CD4-positive, CD25-positive, alpha-beta regulatory T cell (primary cell): ENCODE measurements around the gene IDH1. TPM values are rescaled to one million over a fixed set of nuclear protein-coding genes. Genes with fewer than 3 reads are reported as not detected.
A peak's percentile ranks its signal among the peaks of the same experiment; 100 is the strongest.
"Not testable (repeated sequence)": the region's sequence is repeated elsewhere in the genome, so short reads cannot be mapped to it uniquely, and the experiment has no call there.

Experiments
- ATAC-seq, 2 donors: fragments of 150-1000 bp; cut with Tn5 transposase; one replicate each; pipeline ENCODE4 v1.10.0; 2021; ENCODE audit warnings: low read depth in 2 of 2, moderate number of reproducible peaks in 2 of 2, moderate library complexity in 1 of 2
- DNase-seq, 3 donors: peaks; one replicate each; pipeline versions ENCODE4 v3.0.0 to v3.0.0-alpha.2; 2012 to 2022; ENCODE audit warnings: mixed read lengths in 1 of 3
- H3K27ac ChIP-seq: one replicate; pipeline ENCODE4 v1.7.0; 2013; ENCODE audit warnings: mild to moderate bottlenecking, low read length; ENCODE audit not compliant: insufficient read depth, poor library complexity, severe bottlenecking
- H3K27me3 ChIP-seq: one replicate; pipeline ENCODE4 v1.7.0; 2013; ENCODE audit warnings: low read length; ENCODE audit not compliant: control insufficient read depth, insufficient read depth
- H3K36me3 ChIP-seq: one replicate; pipeline ENCODE4 v1.7.0; 2013; ENCODE audit warnings: mild to moderate bottlenecking, low read length, moderate library complexity; ENCODE audit not compliant: control insufficient read depth, insufficient read depth
- H3K4me1 ChIP-seq: 2 replicates; pipeline ENCODE4 v1.7.0; 2013; ENCODE audit warnings: mild to moderate bottlenecking, low read length; ENCODE audit not compliant: insufficient read depth, control insufficient read depth, poor library complexity, severe bottlenecking
- H3K4me3 ChIP-seq: one replicate; pipeline ENCODE4 v1.7.0; 2013; ENCODE audit warnings: low read depth, mild to moderate bottlenecking, low read length, moderate library complexity
- H3K9me3 ChIP-seq, 2 experiments: 1 replicate in 1 of 2; 2 replicates in 1 of 2; pipeline ENCODE4 v1.7.0; 2013; ENCODE audit warnings: low read length in 2 of 2, mild to moderate bottlenecking in 1 of 2, moderate library complexity in 1 of 2; ENCODE audit not compliant: control insufficient read depth in 2 of 2
- H3K27ac Mint-ChIP-seq, 3 donors: one replicate each; pipeline ENCODE4 v1.8.0; 2020 to 2022; ENCODE audit warnings: mild to moderate bottlenecking in 3 of 3, mixed read lengths in 3 of 3, moderate library complexity in 2 of 3
- H3K27me3 Mint-ChIP-seq: one replicate; pipeline ENCODE4 v1.8.0; 2022; ENCODE audit warnings: mild to moderate bottlenecking, mixed read lengths
- H3K36me3 Mint-ChIP-seq: one replicate; pipeline ENCODE4 v1.8.0; 2020; ENCODE audit warnings: mixed read lengths
- H3K4me1 Mint-ChIP-seq, 4 donors: one replicate each; pipeline ENCODE4 v1.8.0; 2020 to 2022; ENCODE audit warnings: mixed read lengths in 4 of 4, mild to moderate bottlenecking in 1 of 4
- H3K4me3 Mint-ChIP-seq, 4 donors: one replicate each; pipeline ENCODE4 v1.8.0; 2020 to 2022; ENCODE audit warnings: mild to moderate bottlenecking in 4 of 4, mixed read lengths in 4 of 4, moderate library complexity in 3 of 4
- H3K9me3 Mint-ChIP-seq, 7 donors: one replicate each; pipeline ENCODE4 v1.8.0; 2020 to 2022; ENCODE audit warnings: mixed read lengths in 7 of 7, mild to moderate bottlenecking in 3 of 7, moderate library complexity in 2 of 7
- polyA plus RNA-seq, 4 donors: library from polyadenylated mRNA; unstranded; fragments of 300-500 nt; fragmentation: Illumina TruSeq; gene quantifications; one replicate each; pipeline ENCODE4 v1.2.3, GENCODE V29; 2021
- total RNA-seq: library from RNA; stranded (reverse); gene quantifications from one replicate; pipeline ENCODE4 v1.2.3, GENCODE V29; 2022

Gene IDH1
- total and polyA plus RNA-seq, 5 donors from 2014 or later, result 8.1 to 10.4 (median 9.1) TPM

GRCh38 chr2:208256849-208257813 is 2.3 kb upstream of the IDH1 start:
- Mint-ChIP-seq H3K4me1 (peaks cover 0 to 33% (median 21%) of the 10 kb centered on the region in 4 donors), H3K4me3 (peak overlapping the region; percentile 32 to 93 (median 72))
- not testable (repeated sequence) for H3K9me3 Mint-ChIP-seq, H3K4me3 ChIP-seq, H3K27ac Mint-ChIP-seq, H3K27ac ChIP-seq, H3K36me3 ChIP-seq, H3K9me3 ChIP-seq, DNase-seq, H3K36me3 Mint-ChIP-seq, H3K27me3 Mint-ChIP-seq, ATAC-seq, H3K27me3 ChIP-seq
- H3K4me1 ChIP-seq, result peaks cover 24% of the 10 kb centered on the region

GRCh38 chr2:208256192-208256782 is 1.4 kb upstream of the IDH1 start:
- Mint-ChIP-seq H3K36me3 (peaks cover 7% of the 10 kb centered on the region), H3K27me3 (no peaks in the 10 kb centered on the region), H3K4me3 (peak overlapping the region; percentile 88 to 99 (median 96)), H3K27ac (no peak overlapping the region), H3K9me3 (peaks cover 0 to 3% (median 0%) of the 10 kb centered on the region in 7 donors), H3K4me1 (peaks cover 0 to 34% (median 25%) of the 10 kb centered on the region in 4 donors)
- Histone ChIP-seq H3K4me3 (peak overlapping the region; percentile 98), H3K36me3 (peaks cover 3% of the 10 kb centered on the region), H3K27me3 (no peaks in the 10 kb centered on the region), H3K9me3 (no peaks in the 10 kb centered on the region), H3K4me1 (peaks cover 24% of the 10 kb centered on the region), H3K27ac (no peak overlapping the region)
- DNase-seq, result peak in 1 of 3 donors; percentile 27
- no peak for ATAC-seq

- Mint-ChIP-seq H3K4me3 (peak overlapping the region; percentile 88 to 99 (median 96)), H3K27ac (peak overlapping the region in 1 of 3 donors; percentile 88), H3K36me3 (peaks cover 9% of the 10 kb centered on the region), H3K9me3 (peaks cover 0 to 3% (median 0%) of the 10 kb centered on the region in 7 donors), H3K27me3 (no peaks in the 10 kb centered on the region), H3K4me1 (peaks cover 0 to 34% (median 25%) of the 10 kb centered on the region in 4 donors)
- no peak for DNase-seq
- H3K9me3 ChIP-seq, result no peaks in the 10 kb centered on the region
- peaks cover 3% of the 10 kb centered on the region for H3K36me3 ChIP-seq
- H3K27me3 ChIP-seq, result no peaks in the 10 kb centered on the region
- H3K4me1 ChIP-seq, result peaks cover 24% of the 10 kb centered on the region
- peak overlapping the region; percentile 66 for H3K27ac ChIP-seq
- peak overlapping the region; percentile 98 for H3K4me3 ChIP-seq
- no peak for ATAC-seq
Observed at GRCh38 chr2:208255557-208256106, 761 bp upstream of the IDH1 start.

- Mint-ChIP-seq H3K27me3 (no peaks in the 10 kb centered on the region), H3K4me3 (peak overlapping the region; percentile 88 to 99 (median 96)), H3K4me1 (peaks cover 4 to 36% (median 28%) of the 10 kb centered on the region in 4 donors), H3K36me3 (peaks cover 14% of the 10 kb centered on the region), H3K9me3 (peaks cover 0 to 3% (median 0%) of the 10 kb centered on the region in 7 donors), H3K27ac (peak overlapping the region; percentile 65 to 93 (median 88))
- Histone ChIP-seq H3K27me3 (no peaks in the 10 kb centered on the region), H3K4me1 (peaks cover 24% of the 10 kb centered on the region), H3K27ac (peak overlapping the region; percentile 66), H3K36me3 (peaks cover 7% of the 10 kb centered on the region), H3K9me3 (no peaks in the 10 kb centered on the region), H3K4me3 (peak overlapping the region; percentile 98)
- peak; percentile 76 to 85 (median 83) for DNase-seq
- ATAC-seq, result peak; percentile 70 to 74
Observed at GRCh38 chr2:208254118-208254870, 577 bp downstream of the IDH1 start.

GRCh38 chr2:208253600-208254117 is 1.2 kb downstream of the IDH1 start:
- Histone ChIP-seq H3K9me3 (no peaks in the 10 kb centered on the region), H3K4me1 (peaks cover 24% of the 10 kb centered on the region), H3K4me3 (peak overlapping the region; percentile 98), H3K27me3 (no peaks in the 10 kb centered on the region), H3K27ac (peak overlapping the region; percentile 66), H3K36me3 (peaks cover 12% of the 10 kb centered on the region)
- no peak for DNase-seq
- Mint-ChIP-seq H3K36me3 (peaks cover 14% of the 10 kb centered on the region), H3K4me3 (peak overlapping the region; percentile 88 to 99 (median 96)), H3K27me3 (no peaks in the 10 kb centered on the region), H3K4me1 (peaks cover 4 to 36% (median 28%) of the 10 kb centered on the region in 4 donors), H3K27ac (peak overlapping the region; percentile 32 to 88 (median 72)), H3K9me3 (peaks cover 0 to 3% (median 0%) of the 10 kb centered on the region in 7 donors)
- peak in 1 of 2 donors; percentile 2 for ATAC-seq

GRCh38 chr2:208252716-208253492 is 2.0 kb downstream of the IDH1 start:
- H3K4me1 Mint-ChIP-seq, result peaks cover 4 to 40% (median 28%) of the 10 kb centered on the region in 4 donors
- Histone ChIP-seq H3K9me3 (no peaks in the 10 kb centered on the region), H3K4me3 (no peak overlapping the region), H3K4me1 (peaks cover 24% of the 10 kb centered on the region), H3K27ac (peak overlapping the region; percentile 66), H3K27me3 (no peaks in the 10 kb centered on the region), H3K36me3 (peaks cover 19% of the 10 kb centered on the region)
- peak overlapping the region; percentile 88 to 99 (median 96) for H3K4me3 Mint-ChIP-seq
- H3K27ac Mint-ChIP-seq, result peak overlapping the region in 1 of 3 donors; percentile 88
- H3K36me3 Mint-ChIP-seq, result peaks cover 21% of the 10 kb centered on the region
- ATAC-seq (no peak), DNase-seq (no peak)
- H3K27me3 Mint-ChIP-seq, result no peaks in the 10 kb centered on the region
- H3K9me3 Mint-ChIP-seq, result peaks cover 0 to 3% (median 0%) of the 10 kb centered on the region in 7 donors
